ENCODE data around the gene OSBP.

DNA sequence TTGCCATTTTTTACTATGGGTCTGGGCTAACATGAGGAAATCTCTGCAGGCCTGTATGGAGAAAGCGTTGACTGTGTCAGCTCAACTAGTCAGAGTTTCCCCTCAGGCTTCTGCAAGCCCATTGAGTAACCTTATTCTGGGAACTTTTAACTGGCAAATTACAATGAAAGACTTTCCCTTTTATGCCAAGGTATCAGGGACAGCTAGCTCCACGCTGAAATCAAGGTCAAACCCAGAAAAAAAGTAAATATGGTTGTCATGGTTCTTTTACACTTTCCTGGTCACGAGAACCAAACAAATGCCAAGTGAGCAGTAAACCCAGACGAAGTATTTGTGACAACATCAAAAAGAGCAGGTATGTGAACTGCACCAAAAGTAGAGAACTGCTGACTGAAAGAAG lies 13.8 kb downstream of the OSBP start:
- TF ChIP-seq, protein P1, sequence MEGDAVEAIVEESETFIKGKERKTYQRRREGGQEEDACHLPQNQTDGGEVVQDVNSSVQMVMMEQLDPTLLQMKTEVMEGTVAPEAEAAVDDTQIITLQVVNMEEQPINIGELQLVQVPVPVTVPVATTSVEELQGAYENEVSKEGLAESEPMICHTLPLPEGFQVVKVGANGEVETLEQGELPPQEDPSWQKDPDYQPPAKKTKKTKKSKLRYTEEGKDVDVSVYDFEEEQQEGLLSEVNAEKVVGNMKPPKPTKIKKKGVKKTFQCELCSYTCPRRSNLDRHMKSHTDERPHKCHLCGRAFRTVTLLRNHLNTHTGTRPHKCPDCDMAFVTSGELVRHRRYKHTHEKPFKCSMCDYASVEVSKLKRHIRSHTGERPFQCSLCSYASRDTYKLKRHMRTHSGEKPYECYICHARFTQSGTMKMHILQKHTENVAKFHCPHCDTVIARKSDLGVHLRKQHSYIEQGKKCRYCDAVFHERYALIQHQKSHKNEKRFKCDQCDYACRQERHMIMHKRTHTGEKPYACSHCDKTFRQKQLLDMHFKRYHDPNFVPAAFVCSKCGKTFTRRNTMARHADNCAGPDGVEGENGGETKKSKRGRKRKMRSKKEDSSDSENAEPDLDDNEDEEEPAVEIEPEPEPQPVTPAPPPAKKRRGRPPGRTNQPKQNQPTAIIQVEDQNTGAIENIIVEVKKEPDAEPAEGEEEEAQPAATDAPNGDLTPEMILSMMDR (IDR thresholded peaks at IDR 0.05; ENCODE audit: insufficient read depth, low read length): no peak
- no peak for TF ChIP-seq GABPA (IDR thresholded peaks at IDR 0.05; ENCODE audit: low read depth)
